Ureter (tissue), 1 donor: ENCODE results near the gene ITGA8. TPM values are rescaled to one million over a fixed set of nuclear protein-coding genes. Genes with fewer than 3 reads are reported as not detected.
"Not testable (repeated sequence)": the region's sequence is repeated elsewhere in the genome, so short reads cannot be mapped to it uniquely, and the experiment has no call there.

Source experiments
- DNase-seq: peaks from one replicate; pipeline ENCODE4 v3.0.0-alpha.2; 2020; ENCODE audit warnings: low spot score
- total RNA-seq: library from RNA; stranded (reverse); gene quantifications from one replicate; pipeline ENCODE4 v1.2.4, GENCODE V29; 2023
- donor health status: DM: yes; HTN: yes; CAD: no.

The ITGA8 gene
- 58.6 TPM for total RNA-seq

DNA sequence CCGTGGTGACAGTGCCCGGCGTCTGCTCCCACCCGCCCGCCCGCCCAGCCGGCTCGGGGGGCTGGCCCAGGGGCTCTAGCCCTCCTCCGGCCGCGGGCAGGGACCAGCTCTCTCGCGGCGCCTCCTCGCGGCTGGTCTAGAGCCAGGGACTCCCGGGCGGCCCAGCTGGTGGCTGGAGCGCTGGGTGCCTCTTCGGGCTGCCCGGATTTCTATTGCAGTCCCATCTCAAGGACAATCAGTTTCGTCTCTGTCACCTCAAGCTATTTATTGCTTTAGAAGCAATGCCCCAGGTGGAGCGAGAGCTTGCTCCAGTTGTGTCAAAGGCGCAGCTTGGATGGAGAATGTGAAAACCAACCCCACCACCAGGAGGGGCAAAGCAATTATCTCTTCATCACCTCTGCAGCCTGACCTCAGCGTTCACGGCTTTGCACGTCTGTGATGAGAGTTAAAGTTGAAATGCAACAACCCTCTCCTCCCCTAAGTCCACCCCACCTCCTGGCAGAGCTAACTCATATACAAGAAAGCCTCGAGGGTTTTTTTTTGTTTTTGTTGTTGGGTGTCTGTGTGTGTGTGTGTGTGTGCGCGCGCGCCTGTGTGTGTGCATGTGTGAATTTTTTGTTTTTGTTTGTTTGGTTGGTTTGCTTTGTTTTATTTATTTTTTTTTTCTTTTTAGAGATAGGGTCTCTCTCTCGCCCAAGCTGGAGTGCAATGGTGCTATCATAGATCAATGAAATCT is at the start of gene ITGA8:
Gene ITGA8 (minus strand): TSS at position 24 of the 736 bp plus-strand sequence. CDS start 151 bp downstream, outside the sequence.
- DNase-seq: peak; percentile 60

DNA sequence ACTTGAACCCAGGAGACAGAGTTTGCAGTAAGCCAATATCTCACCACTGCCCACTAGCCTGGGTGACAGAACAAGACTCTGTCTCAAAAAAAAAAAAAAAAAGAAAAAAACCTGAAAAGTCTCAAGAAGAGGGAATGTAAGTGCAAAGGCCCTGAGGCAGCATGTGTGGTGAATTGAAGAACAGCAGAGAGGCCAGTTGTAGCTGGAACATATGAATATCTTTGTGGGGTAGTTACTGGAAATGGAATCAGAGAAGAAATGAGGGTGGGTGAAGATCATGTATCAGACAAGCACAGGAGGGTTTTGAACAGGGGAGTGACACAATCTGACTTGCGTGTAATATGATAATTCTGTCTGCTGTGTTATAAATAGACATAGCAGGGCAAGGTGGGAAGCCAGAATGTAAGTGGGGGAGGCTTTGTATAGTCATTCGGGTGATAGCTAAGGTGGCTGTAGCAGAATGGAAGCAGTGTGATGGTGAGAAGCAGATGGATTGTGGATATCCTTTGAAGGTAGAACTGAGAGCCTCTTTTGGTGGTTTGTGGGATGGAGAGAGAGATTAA is 45.3 kb upstream of the ITGA8 start:
- no peak for DNase-seq

DNA sequence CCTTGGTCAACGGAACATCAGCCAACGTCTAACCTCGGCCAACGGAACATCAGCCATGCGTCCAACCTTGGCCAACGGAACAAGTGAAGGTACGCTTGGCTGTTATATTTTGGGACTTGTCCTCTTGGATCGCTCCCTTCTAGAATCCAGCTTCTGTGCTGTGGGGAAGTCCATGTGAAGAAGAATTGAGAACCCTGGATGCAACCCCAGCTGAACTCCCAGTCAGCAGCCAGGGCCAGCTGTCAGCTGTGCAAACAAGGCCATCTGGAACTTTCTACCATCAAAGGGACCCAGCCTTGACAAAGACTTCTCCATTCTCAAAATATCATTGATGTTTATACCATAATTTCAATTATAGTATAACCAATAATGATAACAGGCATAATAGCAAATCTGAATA is 43.3 kb upstream of the ITGA8 start:
- DNase-seq: no peak

DNA sequence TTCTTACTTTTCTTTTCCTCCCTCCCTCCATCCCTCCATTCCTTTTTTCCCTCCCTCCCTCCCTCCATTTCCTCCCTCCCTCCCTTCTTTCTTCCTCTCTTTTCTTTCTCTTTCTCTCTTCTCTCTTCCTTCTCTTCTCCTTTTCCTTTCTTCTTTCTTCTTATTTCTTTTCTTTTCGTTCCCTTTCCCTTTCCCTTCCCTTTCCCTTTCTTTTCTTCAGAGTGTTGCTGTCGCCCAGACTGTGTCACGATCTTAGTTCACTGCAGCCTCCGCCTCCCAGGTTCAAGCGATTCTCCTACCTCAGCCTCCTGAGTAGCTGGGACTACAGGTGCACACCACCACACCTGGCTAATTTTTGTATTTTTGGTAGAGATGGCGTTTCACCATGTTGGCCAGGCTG is 42.5 kb upstream of the ITGA8 start:
- DNase-seq: not testable (repeated sequence)

DNA sequence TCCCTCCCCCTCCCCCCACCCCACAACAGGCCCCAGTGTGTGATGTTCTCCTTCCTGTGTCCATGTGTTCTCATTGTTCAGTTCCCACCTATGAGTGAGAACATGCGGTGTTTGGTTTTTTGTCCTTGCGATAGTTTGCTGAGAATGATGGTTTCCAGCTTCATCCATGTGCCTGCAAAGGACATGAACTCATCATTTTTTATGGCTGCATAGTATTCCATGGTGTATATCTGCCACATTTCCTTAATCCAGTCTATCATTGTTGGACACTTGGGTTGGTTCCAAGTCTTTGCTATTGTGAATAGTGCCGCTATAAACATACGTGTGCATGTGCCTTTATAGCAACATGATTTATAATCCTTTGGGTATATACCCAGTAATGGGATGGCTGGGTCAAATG is 41.5 kb upstream of the ITGA8 start:
- not testable (repeated sequence) for DNase-seq

DNA sequence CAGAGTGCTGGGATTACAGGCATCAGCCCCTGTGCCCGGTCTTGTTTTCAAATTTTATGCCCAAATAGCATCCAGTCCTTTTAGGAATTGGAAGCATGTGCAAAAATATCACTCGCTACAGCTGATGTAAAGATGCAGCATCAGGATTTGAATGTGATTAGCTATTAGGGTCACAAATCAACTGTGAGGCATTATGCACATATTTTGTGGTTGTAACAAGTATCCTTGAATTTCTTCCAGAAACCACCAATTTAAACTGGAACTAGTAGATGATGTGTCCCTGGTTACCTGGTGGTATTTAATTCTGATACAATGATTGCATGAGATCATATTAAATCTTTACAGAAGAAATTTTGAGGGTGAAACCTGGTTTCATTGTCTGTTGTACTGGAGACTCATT is 41.0 kb upstream of the ITGA8 start:
- no peak for DNase-seq

DNA sequence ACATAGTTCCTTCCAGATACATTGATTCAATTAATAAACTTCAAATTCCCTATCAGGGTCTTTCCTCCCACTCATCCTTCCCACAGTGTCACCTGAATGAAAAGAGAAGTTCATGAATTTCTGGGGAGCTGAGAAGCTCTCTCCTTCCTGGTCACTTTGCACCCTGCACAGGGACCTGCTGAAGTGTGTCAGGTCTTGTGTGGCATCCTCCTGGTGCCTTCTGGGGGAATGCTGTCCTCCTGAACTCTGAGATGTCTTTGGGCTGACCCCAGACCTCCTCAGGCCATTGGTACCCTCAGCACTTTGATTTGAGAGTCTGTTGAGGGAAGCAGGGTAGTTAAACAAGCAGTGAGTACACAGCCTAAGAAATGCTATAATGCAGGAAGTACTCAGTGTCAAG is 39.5 kb upstream of the ITGA8 start:
- DNase-seq: no peak

DNA sequence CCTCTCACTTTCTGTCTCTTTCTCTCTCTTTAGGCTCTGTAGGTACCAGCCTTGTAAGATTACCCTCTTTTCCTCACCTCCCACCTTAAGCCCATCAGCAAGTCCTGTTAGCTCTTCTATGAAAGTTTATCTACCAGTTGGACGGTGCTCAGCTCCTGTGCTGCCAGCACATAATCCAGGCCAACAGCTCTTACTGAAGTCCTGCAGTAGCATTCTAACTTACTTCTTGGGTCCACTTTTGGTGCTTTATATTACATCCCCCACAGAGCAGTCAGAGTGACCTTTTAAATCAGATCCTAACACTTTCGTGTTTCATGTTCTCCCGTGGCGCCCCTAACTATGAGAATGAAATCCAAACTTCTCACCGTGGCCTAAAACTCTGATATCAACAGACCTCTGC is 38.9 kb upstream of the ITGA8 start:
- DNase-seq: no peak

DNA sequence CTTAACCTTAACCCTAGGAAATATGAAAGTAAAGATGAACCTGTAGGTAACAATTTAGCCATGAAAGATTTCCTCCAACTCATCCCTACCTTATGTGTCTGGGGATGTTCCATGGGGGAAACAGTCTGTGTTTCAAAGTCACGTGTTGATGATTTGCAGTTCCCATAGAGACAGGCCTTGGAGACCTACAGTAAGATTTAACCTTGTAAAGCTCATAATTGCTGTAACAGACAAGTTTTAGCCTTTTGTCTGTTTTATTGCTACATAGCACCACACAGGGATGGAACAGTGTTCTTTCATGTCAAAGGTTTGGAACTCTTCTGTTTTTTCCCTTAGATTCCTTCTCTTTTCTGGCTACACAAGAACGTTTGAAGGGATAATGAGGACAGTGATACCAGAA is 35.2 kb upstream of the ITGA8 start:
- DNase-seq: no peak

DNA sequence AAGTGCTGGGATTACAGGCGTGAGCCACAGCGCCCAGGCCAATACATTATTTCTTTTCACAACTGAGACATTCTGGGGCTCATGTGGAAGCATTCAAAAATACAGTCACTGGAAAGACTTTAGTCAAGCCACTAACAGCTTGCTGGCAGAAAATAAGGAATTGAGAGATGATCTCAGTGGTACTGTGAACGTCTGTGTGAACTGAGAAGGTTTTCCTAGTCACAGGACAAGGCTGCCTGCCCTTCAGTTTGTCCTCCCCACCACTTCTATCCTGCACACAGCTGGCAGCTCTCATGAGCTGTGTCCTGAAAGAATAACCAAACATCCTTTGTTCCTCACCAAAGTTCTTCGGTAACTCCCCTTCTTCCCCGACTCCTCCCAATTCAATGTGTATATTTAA is 31.3 kb upstream of the ITGA8 start:
- no peak for DNase-seq

DNA sequence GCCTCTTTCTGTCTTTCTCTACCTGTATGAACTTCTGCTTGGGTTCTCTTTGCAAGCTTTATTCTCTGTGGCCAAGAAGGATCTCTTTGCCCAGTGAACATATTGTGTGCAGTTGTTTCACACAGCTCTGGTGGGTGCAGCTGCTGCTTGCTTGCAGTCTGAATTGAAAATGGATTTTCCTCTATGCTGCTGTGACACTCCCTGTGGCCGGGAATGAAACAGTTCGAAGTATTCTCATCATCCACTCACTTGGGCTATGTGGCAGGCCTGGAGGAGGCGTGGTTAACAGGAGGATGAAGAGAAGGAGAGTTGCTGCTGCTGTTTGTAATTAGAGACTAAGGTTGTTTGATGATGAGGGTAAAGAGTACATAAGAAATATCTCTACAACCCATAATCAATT is 28.4 kb upstream of the ITGA8 start:
- no peak for DNase-seq

DNA sequence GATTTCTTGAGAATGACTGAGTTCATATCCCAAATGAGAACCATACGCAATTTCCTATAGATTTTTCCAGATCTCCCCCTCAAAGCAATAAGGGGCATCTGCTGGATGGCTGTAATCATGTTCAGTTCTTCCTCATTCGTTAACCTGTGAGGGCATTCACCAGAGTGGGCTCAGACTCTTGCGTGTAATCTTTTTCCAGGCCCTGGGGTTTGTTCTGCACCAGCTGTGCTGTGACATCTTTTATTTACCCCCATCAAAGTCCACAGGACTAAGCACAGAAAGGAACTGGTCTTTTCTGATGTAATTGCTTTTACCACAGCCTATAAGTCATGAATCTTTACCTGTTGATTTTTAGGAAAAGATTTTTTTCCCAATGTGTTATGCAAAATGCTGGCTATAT is 27.9 kb upstream of the ITGA8 start:
- no peak for DNase-seq

DNA sequence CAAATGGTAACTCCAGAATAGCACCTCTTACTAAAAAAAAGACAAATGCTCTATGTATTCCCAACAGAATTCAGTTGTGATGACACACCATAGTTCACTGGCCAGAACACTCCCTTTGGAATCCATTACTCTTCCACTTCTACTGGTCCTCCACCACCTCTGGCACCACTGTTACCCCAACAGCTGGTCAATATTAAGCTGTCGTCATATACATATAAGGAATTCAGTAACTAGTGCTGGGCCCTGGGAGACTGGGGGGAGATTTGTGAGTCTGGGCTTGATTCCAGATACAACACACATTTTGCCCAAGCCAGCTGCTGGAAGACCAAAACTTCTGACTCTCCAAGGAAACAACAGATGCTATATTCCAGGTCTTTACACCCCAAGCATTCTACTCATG is 26.0 kb upstream of the ITGA8 start:
- peak; percentile 67 for DNase-seq

DNA sequence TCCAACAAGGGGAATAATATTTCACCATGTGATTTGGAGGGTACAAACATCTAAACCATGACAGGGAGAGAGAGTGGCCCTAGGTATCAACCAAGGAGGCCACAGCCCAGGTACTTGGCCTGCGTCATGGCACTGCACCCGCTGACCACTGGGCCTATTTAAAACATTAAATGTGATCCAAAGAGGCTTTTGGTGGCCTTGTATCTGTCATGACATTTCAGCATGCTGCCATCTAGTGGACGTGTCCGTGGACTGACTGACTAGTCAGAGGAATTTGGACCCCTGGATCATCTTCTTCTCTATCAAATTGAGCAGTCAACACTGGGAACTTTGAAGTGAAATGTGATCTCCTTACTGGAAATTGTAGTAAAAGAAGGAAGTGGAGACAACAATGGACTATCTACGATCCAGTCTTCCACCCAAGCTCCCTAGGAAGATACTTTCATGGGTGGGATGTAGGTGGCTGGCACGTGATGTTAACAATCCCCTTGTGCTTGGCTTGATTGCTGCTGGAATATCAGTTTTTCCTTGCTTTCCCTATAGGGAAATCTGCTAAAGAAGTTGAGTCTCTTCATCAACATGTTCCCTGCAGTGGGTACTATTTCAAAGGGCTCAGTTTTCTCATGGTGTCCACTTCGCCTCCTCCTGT is 24.6 kb upstream of the ITGA8 start:
- no peak for DNase-seq

DNA sequence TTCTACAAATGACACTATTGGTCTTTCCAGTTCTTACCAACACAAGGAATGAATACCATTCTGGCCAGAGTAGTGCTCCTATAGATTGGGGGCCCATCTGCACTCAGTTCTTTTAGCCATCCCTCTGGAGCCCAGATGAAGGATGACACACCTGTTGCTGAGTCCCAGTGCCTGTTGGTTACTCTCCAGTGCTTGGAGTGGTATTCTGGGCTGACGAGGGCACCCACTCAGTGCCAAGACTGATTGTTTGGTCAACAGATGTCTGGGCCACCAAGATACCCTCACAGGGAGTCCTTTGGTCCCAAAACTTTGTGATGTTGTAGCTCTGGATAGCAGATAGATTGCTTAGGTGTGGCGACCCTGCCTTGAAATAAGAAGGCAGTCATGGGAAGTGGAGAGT is 23.7 kb upstream of the ITGA8 start:
- no peak for DNase-seq

DNA sequence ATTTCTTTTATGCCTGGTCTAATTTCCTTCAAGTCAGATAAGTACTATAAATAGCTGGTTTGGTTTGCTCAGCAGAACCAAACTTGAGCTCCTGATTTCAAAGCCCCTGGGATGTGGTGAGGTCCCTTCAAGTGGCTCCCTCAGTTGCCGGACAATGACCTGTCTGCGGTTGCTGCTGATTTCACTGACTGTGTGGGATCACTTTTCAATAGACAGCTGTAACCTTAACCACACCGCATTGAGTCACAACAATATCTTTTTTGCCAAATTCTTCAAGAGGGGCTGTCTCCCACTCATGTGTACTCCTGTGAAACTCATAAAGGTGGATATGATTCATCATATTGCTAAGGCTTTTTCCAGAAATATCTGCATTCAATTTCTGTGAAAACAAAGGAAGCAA is 23.1 kb upstream of the ITGA8 start:
- DNase-seq: no peak

DNA sequence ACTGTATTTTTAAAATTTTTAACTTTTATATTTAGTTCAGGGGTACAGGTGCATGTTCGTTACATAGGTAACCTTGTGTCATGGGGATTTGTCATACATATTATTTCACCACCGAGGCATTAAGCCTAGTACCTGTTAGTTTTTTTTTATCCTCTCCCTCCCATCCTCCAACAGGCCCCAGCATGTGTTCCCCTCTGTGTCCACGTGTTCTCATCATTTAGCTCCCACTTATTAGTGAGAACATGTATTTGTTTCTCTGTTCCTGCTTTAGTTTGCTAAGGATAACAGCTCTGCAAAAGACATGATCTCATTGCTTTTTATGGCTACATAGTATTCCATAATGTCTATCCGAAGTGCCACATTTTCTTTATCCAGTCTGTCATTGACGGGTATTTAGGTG is 22.4 kb upstream of the ITGA8 start:
- no peak for DNase-seq

DNA sequence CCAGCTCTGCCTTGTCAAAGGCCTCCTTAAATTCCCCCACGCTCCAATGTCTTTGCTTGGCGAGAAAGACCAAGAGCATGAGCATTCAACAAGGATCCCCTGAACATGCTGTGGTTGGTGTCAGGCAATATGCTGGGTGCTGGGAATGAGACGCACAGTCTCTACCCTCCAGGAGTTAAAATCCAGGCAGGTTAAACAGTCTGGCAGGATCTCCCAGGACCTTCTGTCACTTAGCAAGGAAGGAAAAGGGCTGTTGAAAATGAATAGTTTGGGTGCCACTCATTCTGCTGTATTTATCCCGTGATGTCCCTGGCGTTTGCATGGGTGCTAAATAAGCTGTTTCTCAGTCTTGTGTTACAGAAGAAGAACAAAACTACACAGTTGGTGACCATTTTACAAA is 21.9 kb upstream of the ITGA8 start:
- DNase-seq: no peak

DNA sequence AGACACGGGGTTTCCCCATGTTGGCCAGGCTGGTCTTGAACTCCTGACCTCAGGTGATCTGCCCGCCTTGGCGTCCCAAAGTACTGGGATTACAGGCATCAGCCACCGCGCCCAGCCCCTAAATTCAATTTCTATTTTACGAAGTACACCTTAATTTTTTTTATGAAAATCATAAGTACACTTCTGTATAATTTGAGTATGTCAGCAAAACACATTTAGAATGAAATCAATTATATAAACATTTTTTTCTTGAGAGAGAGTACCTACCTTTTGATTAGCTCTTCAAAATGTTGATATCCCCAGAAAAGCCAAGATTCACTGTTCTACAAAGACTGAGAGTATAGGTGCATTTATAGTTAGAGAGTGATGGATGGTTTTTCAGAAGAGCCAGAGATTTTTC is 20.5 kb upstream of the ITGA8 start:
- DNase-seq: no peak

DNA sequence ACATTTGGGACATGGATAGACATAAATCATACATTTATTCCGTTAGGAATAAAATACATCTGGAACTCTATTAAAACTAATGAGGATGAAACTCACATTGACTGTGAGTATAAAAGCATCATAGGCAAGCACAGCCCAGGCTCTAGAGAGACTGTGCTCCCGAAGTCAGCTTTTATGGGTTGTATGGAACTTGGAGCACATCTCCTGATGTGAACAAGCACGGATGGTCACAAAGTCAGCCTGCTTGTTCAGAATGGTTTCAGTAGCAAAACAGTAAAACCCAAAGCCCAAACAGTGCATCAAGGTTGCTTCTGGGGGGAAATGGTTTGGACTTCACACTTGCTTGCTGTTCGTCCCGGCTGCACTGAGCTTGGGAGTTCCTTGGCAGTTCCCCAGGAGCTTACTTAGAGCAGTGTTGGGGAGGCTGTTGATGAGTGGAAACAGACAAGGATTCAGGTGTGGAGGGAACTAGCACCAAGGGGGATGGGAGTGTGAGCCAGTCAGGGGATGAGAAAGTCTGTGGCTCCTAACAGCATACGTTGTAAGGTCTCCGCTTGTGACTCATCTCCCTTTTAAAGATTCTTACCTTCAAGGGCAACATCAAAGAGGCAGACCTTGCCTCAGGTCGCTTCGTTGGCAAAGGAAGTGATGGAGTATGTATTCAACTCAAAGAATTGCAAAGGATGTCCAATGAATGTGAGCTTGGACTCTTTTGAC is 19.7 kb upstream of the ITGA8 start:
- DNase-seq: no peak

DNA sequence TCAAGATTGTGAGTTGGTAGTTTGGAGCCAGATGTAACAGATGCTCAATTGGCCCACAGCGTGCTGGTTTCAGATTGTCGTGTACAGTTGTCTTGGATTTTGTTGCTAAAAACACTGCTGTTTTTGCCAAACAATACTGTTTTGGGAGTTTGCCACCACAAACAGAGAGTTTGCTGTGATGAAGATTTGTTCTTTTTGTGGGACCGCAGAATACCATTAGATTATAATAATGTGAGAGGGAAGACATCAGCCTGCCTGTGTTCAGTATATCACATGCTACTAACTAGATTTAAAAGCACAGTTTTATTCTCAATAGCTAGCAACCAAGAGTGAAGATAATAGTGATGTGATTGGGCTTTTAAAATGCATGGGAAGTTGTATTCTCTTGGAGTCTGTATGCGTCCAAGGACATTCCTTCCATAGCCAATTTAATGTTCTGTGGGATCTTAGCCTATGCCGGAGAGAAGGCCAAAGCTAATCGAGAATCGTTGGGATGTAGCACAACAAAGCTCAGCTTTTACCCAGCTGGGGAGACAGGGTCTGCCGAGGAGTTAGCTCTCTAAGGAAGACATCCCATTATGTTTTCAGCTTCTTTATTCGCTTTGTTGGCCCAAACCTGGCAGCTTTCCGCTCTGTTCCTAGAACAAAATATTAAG is 18.7 kb upstream of the ITGA8 start:
- no peak for DNase-seq

DNA sequence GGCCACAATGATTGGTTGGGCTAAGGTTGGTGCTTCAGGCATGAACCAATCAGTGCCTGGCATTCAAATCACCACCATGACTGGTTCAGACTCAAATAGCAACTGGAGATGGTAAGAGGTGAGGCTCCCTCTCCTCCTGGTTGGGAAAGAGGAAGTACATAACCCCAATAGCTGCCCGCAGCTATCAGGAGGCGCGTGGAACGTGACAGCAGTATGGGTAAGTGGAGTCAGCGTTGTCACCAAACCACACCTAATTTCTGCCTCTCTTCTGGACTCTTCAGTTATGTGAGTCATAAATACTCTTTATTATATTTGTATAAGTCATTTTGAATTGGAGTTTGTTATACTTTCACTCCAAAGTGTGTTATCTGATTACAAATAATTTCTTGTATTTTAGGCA is 17.9 kb upstream of the ITGA8 start:
- DNase-seq: no peak
